PFSK-1 (cell line): Measurements from ENCODE around the gene ANO6.

Experiments
- POLR2AphosphoS5 ChIP-seq: IDR thresholded peaks from 2 replicates; pipeline ENCODE4 v1.6.1; 2012; ENCODE audit warnings: low read depth, mild to moderate bottlenecking, control low read depth, low read length, moderate library complexity
- SIN3A ChIP-seq: IDR thresholded peaks from 2 replicates; pipeline ENCODE4 v1.6.1; 2012; ENCODE audit warnings: mild to moderate bottlenecking, low read length, moderate library complexity, borderline replicate concordance; ENCODE audit not compliant: insufficient read depth
- TAF1 ChIP-seq: IDR thresholded peaks from 2 replicates; pipeline ENCODE4 v1.6.1; 2012; ENCODE audit warnings: low read length, control low read depth, borderline replicate concordance; ENCODE audit not compliant: insufficient read depth

GRCh38 chr12:45291518-45291917 lies 75.6 kb downstream of the ANO6 start:
- TF ChIP-seq POLR2AphosphoS5, result no peak
- TF ChIP-seq TAF1, result no peak
- TF ChIP-seq SIN3A, result no peak
